Endodermal cell (in vitro differentiated cells): ENCODE data around the gene PGM1. TPM values are rescaled to one million over a fixed set of nuclear protein-coding genes. Genes with fewer than 3 reads are reported as not detected.

ENCODE experiments used
- DNase-seq: peaks from one replicate; pipeline ENCODE4 v3.0.0-alpha.2; 2017
- H3K27ac ChIP-seq: 2 replicates; pipeline ENCODE4 v1.5.1; 2013; ENCODE audit warnings: mild to moderate bottlenecking, low read depth, low read length, moderate library complexity
- H3K27me3 ChIP-seq: 2 replicates; pipeline ENCODE4 v1.6.1; 2013; ENCODE audit warnings: mild to moderate bottlenecking, low read length, moderate library complexity; ENCODE audit not compliant: insufficient read depth, control insufficient read depth, poor library complexity, severe bottlenecking
- H3K36me3 ChIP-seq: 2 replicates; pipeline ENCODE4 v1.7.0; 2013; ENCODE audit warnings: mild to moderate bottlenecking, low read length, moderate library complexity; ENCODE audit not compliant: control insufficient read depth, insufficient read depth
- H3K4me1 ChIP-seq: one replicate; pipeline ENCODE4 v1.7.0; 2013; ENCODE audit warnings: low read length; ENCODE audit not compliant: control insufficient read depth, insufficient read depth
- H3K4me3 ChIP-seq: 2 replicates; pipeline ENCODE4 v1.5.1; 2013; ENCODE audit warnings: mild to moderate bottlenecking, low read length, moderate library complexity
- H3K9ac ChIP-seq: 2 replicates; pipeline ENCODE4 v1.6.1; 2013; ENCODE audit warnings: mild to moderate bottlenecking, low read length, moderate library complexity; ENCODE audit not compliant: poor library complexity, severe bottlenecking; ENCODE audit errors: extremely low read depth
- H3K9me3 ChIP-seq: 2 replicates; pipeline ENCODE4 v1.6.1; 2013; ENCODE audit warnings: mild to moderate bottlenecking, low read length, moderate library complexity; ENCODE audit not compliant: control insufficient read depth
- H3K27ac Mint-ChIP-seq: 2 replicates; pipeline ENCODE4 v1.8.0; 2020; ENCODE audit warnings: mixed read lengths
- H3K27me3 Mint-ChIP-seq: 2 replicates; pipeline ENCODE4 v1.8.0; 2021; ENCODE audit warnings: mild to moderate bottlenecking, mixed read lengths; ENCODE audit not compliant: insufficient read depth
- H3K36me3 Mint-ChIP-seq: 2 replicates; pipeline ENCODE4 v1.8.0; 2020; ENCODE audit warnings: low read depth, mixed read lengths
- H3K4me1 Mint-ChIP-seq: 2 replicates; pipeline ENCODE4 v1.8.0; 2020; ENCODE audit warnings: mixed read lengths
- H3K4me3 Mint-ChIP-seq: 2 replicates; pipeline ENCODE4 v1.8.0; 2020; ENCODE audit warnings: mild to moderate bottlenecking, moderate library complexity, mixed read lengths
- H3K9me3 Mint-ChIP-seq: 2 replicates; pipeline ENCODE4 v1.8.0; 2020; ENCODE audit warnings: mild to moderate bottlenecking, mixed read lengths
- WGBS, 2 experiments: methylation state at CpG; one replicate each; pipeline versions ENCODE4 v1.1.5 to v1.1.7; 2013; ENCODE audit warnings: missing lambda C conversion rate in 2 of 2, mixed read lengths in 1 of 2; ENCODE audit not compliant: insufficient coverage in 1 of 2, insufficient read length in 1 of 2; 5-methylcytosine and 5-hydroxymethylcytosine counted together
- total RNA-seq, 2 donors: library from RNA; stranded (reverse); fragmentation: NEBNext Ultra II Directional in 1 of 2; extraction: Animal tissue kit (Norgen Biotek cat#: 25700) in 1 of 2; gene quantifications; 2 replicates in 1 of 2; 3 replicates in 1 of 2; pipeline ENCODE4 v1.2.1, GENCODE V29; 2021
- TF ChIP-seq, protein P1 (sequence below): fragments of 200-600 bp; sonication (generic); conservative IDR thresholded peaks from 2 replicates; pipeline ENCODE4 v1.5.0; 2021; ENCODE audit warnings: antibody characterized with exemption, mild to moderate bottlenecking

The PGM1 gene
- total RNA-seq, 2 donors from 2014 or later, result 119 to 165 TPM

DNA sequence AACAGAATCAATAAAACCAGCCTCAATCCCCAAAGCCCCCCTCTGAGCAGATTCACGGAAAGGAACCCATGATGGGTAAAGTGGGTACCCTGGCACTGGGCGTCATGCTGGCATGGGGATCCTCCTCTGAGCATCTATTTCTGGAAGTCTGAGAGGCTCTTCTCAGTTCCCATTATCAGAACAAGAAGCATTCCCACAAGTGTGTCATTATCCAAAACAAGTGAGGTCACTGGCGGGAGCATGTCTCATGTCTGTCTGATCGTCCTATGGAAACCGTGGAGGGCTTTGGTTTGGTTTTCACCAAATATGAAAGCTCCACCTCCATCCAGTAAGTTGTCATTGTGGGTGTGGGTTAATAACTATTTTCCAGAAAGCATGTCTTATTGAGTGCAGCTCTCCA lies 70.7 kb downstream of the PGM1 start:
- Histone ChIP-seq H3K36me3 (peaks cover 23% of the 10 kb centered on the region), H3K4me1 (no peaks in the 10 kb centered on the region), H3K4me3 (no peak overlapping the region), H3K27me3 (no peaks in the 10 kb centered on the region), H3K9ac (no peak overlapping the region), H3K27ac (no peak overlapping the region), H3K9me3 (no peaks in the 10 kb centered on the region)
- WGBS, 2 experiments, result 92 to 100% methylated on average over 1 to 5 of the region's 5 CpGs
- Mint-ChIP-seq H3K27ac (no peak overlapping the region), H3K36me3 (peaks cover 41% of the 10 kb centered on the region), H3K27me3 (no peaks in the 10 kb centered on the region), H3K4me1 (peaks cover 9% of the 10 kb centered on the region), H3K4me3 (no peak overlapping the region), H3K9me3 (peaks cover 16% of the 10 kb centered on the region)
- no peak for DNase-seq
- TF ChIP-seq, protein P1, sequence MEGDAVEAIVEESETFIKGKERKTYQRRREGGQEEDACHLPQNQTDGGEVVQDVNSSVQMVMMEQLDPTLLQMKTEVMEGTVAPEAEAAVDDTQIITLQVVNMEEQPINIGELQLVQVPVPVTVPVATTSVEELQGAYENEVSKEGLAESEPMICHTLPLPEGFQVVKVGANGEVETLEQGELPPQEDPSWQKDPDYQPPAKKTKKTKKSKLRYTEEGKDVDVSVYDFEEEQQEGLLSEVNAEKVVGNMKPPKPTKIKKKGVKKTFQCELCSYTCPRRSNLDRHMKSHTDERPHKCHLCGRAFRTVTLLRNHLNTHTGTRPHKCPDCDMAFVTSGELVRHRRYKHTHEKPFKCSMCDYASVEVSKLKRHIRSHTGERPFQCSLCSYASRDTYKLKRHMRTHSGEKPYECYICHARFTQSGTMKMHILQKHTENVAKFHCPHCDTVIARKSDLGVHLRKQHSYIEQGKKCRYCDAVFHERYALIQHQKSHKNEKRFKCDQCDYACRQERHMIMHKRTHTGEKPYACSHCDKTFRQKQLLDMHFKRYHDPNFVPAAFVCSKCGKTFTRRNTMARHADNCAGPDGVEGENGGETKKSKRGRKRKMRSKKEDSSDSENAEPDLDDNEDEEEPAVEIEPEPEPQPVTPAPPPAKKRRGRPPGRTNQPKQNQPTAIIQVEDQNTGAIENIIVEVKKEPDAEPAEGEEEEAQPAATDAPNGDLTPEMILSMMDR, result no peak

DNA sequence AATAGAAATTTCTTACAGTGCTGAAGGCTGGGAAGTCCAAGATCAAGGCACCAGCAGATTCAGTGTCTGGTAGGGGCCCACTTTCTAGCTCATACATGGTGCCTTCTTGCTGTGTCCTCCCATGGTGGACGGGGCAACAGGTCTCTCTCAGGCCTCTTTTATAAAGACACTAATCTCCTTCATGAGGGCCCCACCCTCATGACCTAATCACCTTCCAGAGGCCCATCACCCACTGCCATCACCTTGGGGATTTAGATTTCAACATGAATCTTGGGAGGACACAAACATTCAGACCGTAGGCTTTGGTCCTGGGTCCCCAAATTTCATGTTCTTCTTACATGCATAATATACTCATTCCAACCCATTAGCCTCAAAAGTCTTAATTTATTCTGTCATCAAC lies 71.5 kb downstream of the PGM1 start:
- Histone ChIP-seq H3K9ac (no peak overlapping the region), H3K4me1 (no peaks in the 10 kb centered on the region), H3K9me3 (no peaks in the 10 kb centered on the region), H3K27me3 (no peaks in the 10 kb centered on the region), H3K27ac (no peak overlapping the region), H3K36me3 (peaks cover 19% of the 10 kb centered on the region), H3K4me3 (no peak overlapping the region)
- no peak for DNase-seq
- H3K36me3 Mint-ChIP-seq, result peaks cover 33% of the 10 kb centered on the region
- TF ChIP-seq, protein P1, result no peak
- H3K4me1 Mint-ChIP-seq, result peaks cover 9% of the 10 kb centered on the region
- H3K27ac Mint-ChIP-seq, result no peak overlapping the region
- H3K27me3 Mint-ChIP-seq, result no peaks in the 10 kb centered on the region
- no peak overlapping the region for H3K4me3 Mint-ChIP-seq
- WGBS, 2 experiments, result 0 to 48% methylated on average over 1 to 2 of the region's 2 CpGs
- peaks cover 16% of the 10 kb centered on the region for H3K9me3 Mint-ChIP-seq

DNA sequence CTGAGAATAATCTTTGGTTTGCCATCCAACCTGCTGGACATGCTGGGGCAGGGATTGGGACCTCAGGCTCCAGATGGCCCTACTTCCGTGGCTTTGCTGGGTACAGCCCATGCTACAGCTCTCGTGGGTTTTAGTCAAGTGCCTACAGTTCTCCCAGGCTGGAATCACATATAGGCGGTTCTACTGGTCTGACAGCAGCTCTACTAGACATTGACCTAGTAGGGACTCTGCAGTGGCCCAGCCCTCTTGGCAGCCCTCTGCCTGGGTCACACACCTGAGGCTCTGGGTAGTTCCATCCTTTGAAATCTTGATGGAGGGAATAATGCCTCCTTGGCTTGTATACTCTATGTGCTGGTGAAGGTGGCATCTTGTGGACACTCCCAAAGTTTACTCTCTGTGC lies 72.2 kb downstream of the PGM1 start:
- no peak overlapping the region for H3K4me3 Mint-ChIP-seq
- no peak for DNase-seq
- peaks cover 29% of the 10 kb centered on the region for H3K36me3 Mint-ChIP-seq
- no peak overlapping the region for H3K27ac ChIP-seq
- no peak overlapping the region for H3K27ac Mint-ChIP-seq
- no peak overlapping the region for H3K9ac ChIP-seq
- WGBS, 2 experiments, result 94 to 100% methylated on average over 2 to 3 of the region's 3 CpGs
- H3K9me3 ChIP-seq, result no peaks in the 10 kb centered on the region
- peaks cover 16% of the 10 kb centered on the region for H3K9me3 Mint-ChIP-seq
- H3K27me3 Mint-ChIP-seq, result no peaks in the 10 kb centered on the region
- TF ChIP-seq, protein P1, result no peak
- no peak overlapping the region for H3K4me3 ChIP-seq
- H3K27me3 ChIP-seq, result no peaks in the 10 kb centered on the region
- H3K4me1 ChIP-seq, result no peaks in the 10 kb centered on the region
- H3K36me3 ChIP-seq, result peaks cover 15% of the 10 kb centered on the region
- H3K4me1 Mint-ChIP-seq, result peaks cover 9% of the 10 kb centered on the region
